Measurements from ENCODE around the gene CCL22.

CCL22 gene

DNA sequence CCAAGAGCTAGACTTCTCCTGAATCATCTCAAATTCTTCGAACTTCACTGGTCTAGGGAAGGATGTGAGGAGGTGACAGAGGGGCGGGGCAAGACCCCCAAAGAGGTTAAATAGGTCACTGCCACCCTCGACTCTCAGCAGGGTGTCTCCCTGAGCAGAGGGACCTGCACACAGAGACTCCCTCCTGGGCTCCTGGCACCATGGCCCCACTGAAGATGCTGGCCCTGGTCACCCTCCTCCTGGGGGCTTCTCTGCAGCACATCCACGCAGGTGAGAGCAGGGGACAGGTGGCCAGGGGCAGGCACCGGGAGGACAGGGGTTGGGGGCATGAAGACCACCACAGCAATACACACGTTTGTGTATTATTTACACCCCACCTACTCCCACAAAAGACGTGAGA is 55.1 kb downstream of the CCL22 start:
- no peak overlapping the region for H3K27ac ChIP-seq (ENCODE audit: low read depth, low read length)
- H3K4me3 ChIP-seq (ENCODE audit: low read depth in 1 of 5, low read length in 5 of 5) = no peak overlapping the region
- no peaks in the 10 kb centered on the region for H3K9me3 ChIP-seq (ENCODE audit: control insufficient read depth in 5 of 5, low read length in 5 of 5)
- H3K36me3 ChIP-seq (ENCODE audit: control insufficient read depth in 5 of 5, insufficient read depth in 5 of 5, low read length in 5 of 5) = no peaks in the 10 kb centered on the region
- H3K9ac ChIP-seq (ENCODE audit: low read length in 5 of 5) = no peak overlapping the region
- peaks cover 5 to 55% (median 38%) of the 10 kb centered on the region in 5 donors for H3K4me1 ChIP-seq (ENCODE audit: control insufficient read depth in 5 of 5, insufficient read depth in 5 of 5, low read length in 5 of 5)
- peaks cover 0 to 6% (median 0%) of the 10 kb centered on the region in 5 donors for H3K27me3 ChIP-seq (ENCODE audit: control insufficient read depth in 5 of 5, insufficient read depth in 4 of 5, low read length in 5 of 5)

Data from subcutaneous abdominal adipose tissue (tissue), 5 donors.